Endothelial cell of umbilical vein (primary cell): ENCODE measurements around the gene CAPNS2. TPM values are rescaled to one million over a fixed set of nuclear protein-coding genes. Genes with fewer than 3 reads are reported as not detected.

ENCODE experiments used
- BruUV-seq: library from RNA; stranded (reverse); fragments of 400-500 nt; replicated peaks from 2 replicates; lab custom pipeline; 2021; lab: Mats Ljungman, UMichigan
- CTCF ChIA-PET: fragments of 300-600, 350-600 bp; sonication (Branson Sonifier 250); formaldehyde crosslinking; loops from one replicate; lab custom pipeline; 2021; ENCODE audit warnings: antibody characterized with exemption, inconsistent platforms; lab: Charles Lee
- POLR2A ChIA-PET: fragments of 300-600, 350-600 bp; sonication (Branson Sonifier 250); formaldehyde crosslinking; loops from one replicate; lab custom pipeline; 2021; ENCODE audit warnings: antibody characterized with exemption, inconsistent platforms; lab: Charles Lee
- DNase-seq: peaks from one replicate; pipeline ENCODE4 v3.0.0-alpha.2; 2011; ENCODE audit warnings: low read depth, low spot score
- FAIRE-seq: peaks from 2 replicates; lab custom pipeline; 2011; peaks lifted over from hg19 to GRCh38; lab: Jason Lieb, UNC
- H2AFZ ChIP-seq: 2 replicates; pipeline ENCODE4 v1.6.0; 2012; ENCODE audit warnings: low read depth, low read length, control low read depth, inconsistent platforms
- H3K27ac ChIP-seq: 2 replicates; pipeline ENCODE4 v1.5.1; 2011; ENCODE audit warnings: low read depth, mild to moderate bottlenecking, control low read depth, low read length, moderate library complexity; ENCODE audit not compliant: insufficient read depth
- H3K27me3 ChIP-seq, 2 experiments: 2 replicates each; pipeline versions ENCODE4 v1.6.0 to v1.6.1; 2011; ENCODE audit warnings: low read length in 2 of 2, mixed read lengths in 1 of 2; ENCODE audit not compliant: control insufficient read depth in 2 of 2, insufficient read depth in 2 of 2
- H3K36me3 ChIP-seq, 2 experiments: 2 replicates in 1 of 2; 3 replicates in 1 of 2; pipeline ENCODE4 v1.5.1; 2011; ENCODE audit warnings: low read length in 2 of 2, mild to moderate bottlenecking in 1 of 2, moderate library complexity in 1 of 2; ENCODE audit not compliant: control insufficient read depth in 2 of 2, insufficient read depth in 2 of 2; ENCODE audit errors: extremely low read depth in 1 of 2
- H3K4me1 ChIP-seq: 3 replicates; pipeline ENCODE4 v1.5.1; 2011; ENCODE audit warnings: mild to moderate bottlenecking, low read length; ENCODE audit not compliant: control insufficient read depth, insufficient read depth; ENCODE audit errors: extremely low read depth
- H3K4me2 ChIP-seq: 2 replicates; pipeline ENCODE4 v1.6.1; 2011; ENCODE audit warnings: low read length, control low read depth, mixed read lengths; ENCODE audit not compliant: insufficient read depth
- H3K4me3 ChIP-seq, 3 experiments: fragments of 200-600 bp in 1 of 3; sonication (generic), shearing (Covaris generic) in 1 of 3; replicated peaks in 1 of 3; 2 replicates each; pipeline ENCODE4 v1.5.1; 2011 to 2016; ENCODE audit warnings: control low read depth in 3 of 3, low read length in 3 of 3, mild to moderate bottlenecking in 2 of 3, inconsistent platforms in 1 of 3, low read depth in 1 of 3, moderate library complexity in 1 of 3; ENCODE audit not compliant: insufficient read depth in 1 of 3
- H3K79me2 ChIP-seq: 2 replicates; pipeline ENCODE4 v1.6.0; 2012; ENCODE audit warnings: low read length, inconsistent platforms; ENCODE audit not compliant: control insufficient read depth, insufficient read depth
- H3K9ac ChIP-seq: replicated peaks from 2 replicates; pipeline ENCODE3; 2011; ENCODE audit warnings: low read length, control low read depth; ENCODE audit not compliant: insufficient read depth; ENCODE audit errors: extremely low read depth
- H3K9me1 ChIP-seq: replicated peaks from 3 replicates; pipeline ENCODE4 v1.6.0; 2011; ENCODE audit warnings: mild to moderate bottlenecking, low read length; ENCODE audit not compliant: control insufficient read depth, insufficient read depth; ENCODE audit errors: extremely low read depth
- H3K9me3 ChIP-seq: replicated peaks from 2 replicates; pipeline ENCODE4 v1.5.1; 2012; ENCODE audit warnings: low read length, inconsistent platforms; ENCODE audit not compliant: control insufficient read depth, insufficient read depth
- H4K20me1 ChIP-seq: replicated peaks from 2 replicates; pipeline ENCODE3; 2011; ENCODE audit warnings: mild to moderate bottlenecking, low read length; ENCODE audit not compliant: control insufficient read depth, insufficient read depth; ENCODE audit errors: extremely low read depth
- CTCF ChIP-seq, 2 donors: IDR thresholded peaks; 1 replicate in 1 of 2; 2 replicates in 1 of 2; pipeline ENCODE4 v1.5.1; 2011; ENCODE audit warnings: low read length in 2 of 2, mild to moderate bottlenecking in 2 of 2, moderate library complexity in 2 of 2, control low read depth in 1 of 2, inconsistent platforms in 1 of 2, low read depth in 1 of 2; ENCODE audit not compliant: insufficient read depth in 1 of 2; ENCODE audit errors: extremely low read depth in 1 of 2
- EZH2 ChIP-seq: IDR thresholded peaks from 2 replicates; pipeline ENCODE4 v1.6.1; 2012; ENCODE audit warnings: borderline replicate concordance, low read depth, mild to moderate bottlenecking, moderate library complexity, low read length, inconsistent platforms; ENCODE audit not compliant: severe bottlenecking
- FOS ChIP-seq: IDR thresholded peaks from 2 replicates; pipeline ENCODE4 v1.6.1; 2011; ENCODE audit warnings: mild to moderate bottlenecking, low read length, moderate library complexity, borderline replicate concordance; ENCODE audit not compliant: insufficient read depth
- GATA2 ChIP-seq: IDR thresholded peaks from 2 replicates; pipeline ENCODE4 v1.7.0; 2011; ENCODE audit warnings: low read depth, mild to moderate bottlenecking, moderate library complexity, mixed read lengths, low read length; ENCODE audit not compliant: insufficient read length, insufficient read depth
- JUN ChIP-seq: IDR thresholded peaks from 2 replicates; pipeline ENCODE4 v1.6.1; 2011; ENCODE audit warnings: borderline replicate concordance, low read depth; ENCODE audit not compliant: insufficient read length, insufficient read depth
- MAX ChIP-seq: IDR thresholded peaks from 2 replicates; pipeline ENCODE4 v1.6.1; 2011; ENCODE audit not compliant: insufficient read depth, insufficient read length
- MYC ChIP-seq: IDR thresholded peaks from one replicate; pipeline ENCODE4 v1.6.1; 2011; ENCODE audit warnings: mild to moderate bottlenecking, low read depth, low read length
- POLR2A ChIP-seq: IDR thresholded peaks from 2 replicates; pipeline ENCODE4 v1.6.1; 2012; ENCODE audit warnings: low read depth, mild to moderate bottlenecking, control low read depth, low read length
- POLR2AphosphoS5 ChIP-seq: IDR thresholded peaks from 2 replicates; pipeline ENCODE4 v1.6.1; 2012; ENCODE audit warnings: low read depth, mild to moderate bottlenecking, control low read depth, low read length, moderate library complexity; ENCODE audit not compliant: insufficient read depth
- dilution Hi-C: fragments of 300-500 bp; cut with MboI; formaldehyde crosslinking; loops from one replicate; pipeline ENCODE4 v1.15.0; 2019; ENCODE audit warnings: low sequenced_read_pairs; ENCODE audit not compliant: extremely low pct_ligation_motif_present
- intact Hi-C: fragments of 100-400 bp; cut with micrococcal nuclease; formaldehyde crosslinking; loops from one replicate; pipeline ENCODE4 v1.10.0; 2022
- polyA plus RNA-seq, 4 experiments: library from polyadenylated mRNA; depleted of rRNA in 3 of 4; stranded (reverse) in 3 of 4; unstranded in 1 of 4; fragments of >200 nt; gene quantifications; 2 replicates each; pipeline versions ENCODE4 v1.2.1 to v1.2.3, GENCODE V29; 2011 to 2012; ENCODE audit warnings: missing spikeins in 1 of 4
- total RNA-seq: library from RNA; stranded (reverse); gene quantifications from 2 replicates; pipeline ENCODE4 v1.2.3, GENCODE V29; 2021

Gene CAPNS2
- total and polyA plus RNA-seq, 2 donors (not counting 3 experiments of a cell fraction or from before 2014, with no cell fraction given) = 1.4 to 3.2 TPM

GRCh38 chr16:55543472-55543871 is 23.0 kb upstream of the CAPNS2 start:
- FAIRE-seq = no peak
- H3K9me1 ChIP-seq = no peaks in the 10 kb centered on the region
- peaks cover 0 to 19% of the 10 kb centered on the region in 2 experiments for H3K36me3 ChIP-seq
- no peaks in the 10 kb centered on the region for H4K20me1 ChIP-seq
- H3K27me3 ChIP-seq = no peaks in the 10 kb centered on the region
- no peaks in the 10 kb centered on the region for H3K79me2 ChIP-seq
- no peak overlapping the region for H3K4me3 ChIP-seq
- BruUV-seq = no TSS peak
- H2AFZ ChIP-seq = no peak overlapping the region
- intact Hi-C loops = loop anchor here (1.0 to 2.0 kb wide), 4 partner anchors 17 to 158 kb away; no protein-coding TSS in a partner anchor
- peaks cover 19% of the 10 kb centered on the region for H3K4me1 ChIP-seq
- ChIA-PET CTCF (interaction anchor here (0.9 to 2.5 kb wide), 10 partner anchors 9 to 161 kb away, joined by 3 to 40 read pairs (median 6); no protein-coding TSS in a partner anchor), POLR2A (no interaction called here)
- dilution Hi-C loops = no loop called here
- no peak overlapping the region for H3K4me2 ChIP-seq
- DNase-seq = peak; percentile 47
- no peaks in the 10 kb centered on the region for H3K9me3 ChIP-seq
- TF ChIP-seq GATA2 (no peak), FOS (no peak), CTCF (IDR thresholded peaks at IDR 0.05; ENCODE audit: extremely low read depth in 1 of 2, insufficient read depth in 1 of 2, low read depth in 1 of 2, low read length in 2 of 2) (no peak), POLR2AphosphoS5 (no peak), EZH2 (no peak), MAX (no peak), MYC (no peak), POLR2A (no peak), JUN (no peak)
- no peak overlapping the region for H3K9ac ChIP-seq
- no peak overlapping the region for H3K27ac ChIP-seq
